ENCODE results near the gene C8G. TPM values are rescaled to one million over a fixed set of nuclear protein-coding genes. Genes with fewer than 3 reads are reported as not detected.

Gene C8G
- total RNA-seq, 1 donor from 2014 or later, result 1.5 TPM

DNA sequence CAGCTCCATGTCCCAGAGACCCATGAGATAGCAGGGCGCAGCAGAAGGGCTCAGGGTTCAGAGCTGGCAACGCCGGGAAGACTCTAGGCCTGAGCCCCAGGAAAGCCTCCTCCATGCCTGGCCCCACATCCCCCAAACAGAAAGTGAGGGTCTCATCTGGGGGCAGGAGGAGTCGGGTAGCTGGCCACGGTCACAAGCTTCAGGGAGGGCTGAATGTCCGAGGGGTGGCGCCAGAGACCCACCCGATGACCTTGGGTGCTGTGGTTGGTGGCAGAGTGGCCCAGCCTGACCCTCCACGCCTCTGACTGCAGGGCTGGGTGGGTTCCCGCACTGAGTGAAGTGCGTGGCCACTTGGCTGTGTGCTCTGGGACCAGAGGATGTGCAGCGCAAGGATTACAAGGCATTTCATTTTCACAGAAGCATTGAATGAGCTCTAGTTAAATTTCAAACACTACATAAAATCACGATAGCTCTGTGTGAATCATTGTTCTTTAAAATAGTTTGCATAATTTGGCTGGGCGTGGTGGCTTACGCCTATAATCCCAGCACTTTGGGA, 3.0 kb downstream of the C8G start:
- peak overlapping the region; percentile 12 for H3K27ac Mint-ChIP-seq
- no peaks in the 10 kb centered on the region for H3K27me3 Mint-ChIP-seq (ENCODE audit: insufficient read depth)
- DNase-seq (ENCODE audit: low spot score), result no peak
- intact Hi-C loops (cut with micrococcal nuclease), result loop anchor here (5.0 kb wide), 1 partner anchor 79 kb away; the partner anchor contains the start of gene ABCA2
- H3K36me3 Mint-ChIP-seq (ENCODE audit: low read depth), result no peaks in the 10 kb centered on the region
- H3K9me3 Mint-ChIP-seq, result no peaks in the 10 kb centered on the region
- peaks cover 5% of the 10 kb centered on the region for H3K4me1 Mint-ChIP-seq (ENCODE audit: low read depth)
- H3K4me3 Mint-ChIP-seq, result peak overlapping the region; percentile 69

DNA sequence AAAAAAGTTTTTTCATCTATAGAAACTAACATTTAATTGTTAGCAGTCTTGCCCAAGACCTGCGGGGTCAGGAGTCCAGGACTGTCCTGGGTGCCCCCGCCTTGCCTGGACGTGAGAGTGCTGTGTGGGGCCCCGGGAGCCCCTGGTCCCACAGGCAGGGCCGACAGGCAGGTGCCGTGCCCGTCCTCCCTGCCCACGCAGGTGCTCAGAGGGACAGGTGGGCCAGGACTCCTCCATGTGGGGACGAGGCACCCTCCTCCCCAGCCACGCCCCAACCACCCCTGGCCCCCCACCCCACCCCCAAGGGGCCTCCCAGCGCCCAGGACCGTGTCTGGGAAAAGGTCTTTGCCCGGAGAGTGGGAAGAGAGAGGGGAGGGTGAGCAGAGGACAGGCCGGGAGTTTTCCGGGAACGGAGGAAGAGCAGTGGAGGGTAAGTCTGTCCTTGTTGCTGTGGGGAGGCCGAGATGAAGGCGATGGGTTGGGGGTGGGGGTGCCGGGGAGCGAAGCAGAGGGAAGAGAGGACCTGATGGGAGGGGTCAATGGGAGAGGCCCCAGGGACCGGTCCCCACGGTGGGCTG, 4.3 kb downstream of the C8G start:
- Mint-ChIP-seq H3K4me1 (ENCODE audit: low read depth) (peaks cover 5% of the 10 kb centered on the region), H3K4me3 (peak overlapping the region; percentile 82), H3K27me3 (ENCODE audit: insufficient read depth) (no peaks in the 10 kb centered on the region), H3K9me3 (no peaks in the 10 kb centered on the region), H3K27ac (peak overlapping the region; percentile 71), H3K36me3 (ENCODE audit: low read depth) (no peaks in the 10 kb centered on the region)
- intact Hi-C loops (cut with micrococcal nuclease), result loop anchor here (1.0 to 5.0 kb wide), 2 partner anchors 29 to 78 kb away; partner anchors contain the start of gene ABCA2
- no peak for DNase-seq (ENCODE audit: low spot score)

DNA sequence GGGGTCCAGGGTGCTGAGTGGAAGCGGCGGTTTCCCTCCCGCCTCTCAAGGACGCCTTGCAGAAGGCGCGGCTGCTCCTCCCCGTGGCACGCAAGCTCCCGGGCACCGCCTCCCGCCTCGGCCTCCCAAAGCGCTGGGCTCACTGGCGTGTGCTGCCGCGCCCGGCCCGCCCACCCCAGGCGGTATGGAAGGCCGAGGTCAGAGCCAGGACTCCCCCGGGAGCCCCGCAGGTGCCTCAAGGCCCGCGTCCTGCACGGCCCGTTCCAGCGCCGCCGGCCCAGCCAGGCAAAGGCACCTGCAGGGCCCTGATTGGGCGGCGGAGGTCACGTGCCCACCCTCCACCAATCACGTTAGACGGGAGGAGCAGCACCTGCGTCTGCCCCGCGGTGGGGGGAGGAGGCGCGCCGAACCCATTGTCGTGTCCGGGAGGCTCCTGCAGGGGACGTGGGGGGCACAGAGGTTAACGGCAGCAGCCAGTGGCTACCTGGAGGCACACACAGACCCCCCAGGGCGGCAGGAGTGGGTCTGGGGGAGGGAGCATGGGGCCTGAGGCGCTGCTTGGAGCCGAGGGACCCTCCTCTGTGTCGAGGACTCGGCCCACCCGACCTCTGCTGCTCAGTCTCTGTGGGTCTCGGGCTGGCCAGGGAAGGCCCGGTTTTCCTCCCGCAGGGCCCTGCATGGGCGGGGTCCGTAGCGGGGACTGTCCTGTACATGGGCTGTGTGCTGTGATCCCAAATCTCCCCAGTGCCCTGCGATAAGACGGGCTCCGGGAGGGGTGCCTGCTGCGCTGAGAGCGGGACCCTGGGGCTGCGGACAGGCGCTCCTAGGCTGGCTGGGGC, 5.0 kb downstream of the C8G start:
- Mint-ChIP-seq H3K27ac (peak overlapping the region; percentile 83), H3K4me3 (peak overlapping the region; percentile 84), H3K4me1 (ENCODE audit: low read depth) (no peaks in the 10 kb centered on the region), H3K36me3 (ENCODE audit: low read depth) (no peaks in the 10 kb centered on the region), H3K27me3 (ENCODE audit: insufficient read depth) (no peaks in the 10 kb centered on the region), H3K9me3 (no peaks in the 10 kb centered on the region)
- intact Hi-C loops (cut with micrococcal nuclease), result loop anchor here (1.0 to 5.0 kb wide), 3 partner anchors 28 to 77 kb away; partner anchors contain the start of genes ABCA2 and PAXX
- DNase-seq (ENCODE audit: low spot score), result peak; percentile 94

DNA sequence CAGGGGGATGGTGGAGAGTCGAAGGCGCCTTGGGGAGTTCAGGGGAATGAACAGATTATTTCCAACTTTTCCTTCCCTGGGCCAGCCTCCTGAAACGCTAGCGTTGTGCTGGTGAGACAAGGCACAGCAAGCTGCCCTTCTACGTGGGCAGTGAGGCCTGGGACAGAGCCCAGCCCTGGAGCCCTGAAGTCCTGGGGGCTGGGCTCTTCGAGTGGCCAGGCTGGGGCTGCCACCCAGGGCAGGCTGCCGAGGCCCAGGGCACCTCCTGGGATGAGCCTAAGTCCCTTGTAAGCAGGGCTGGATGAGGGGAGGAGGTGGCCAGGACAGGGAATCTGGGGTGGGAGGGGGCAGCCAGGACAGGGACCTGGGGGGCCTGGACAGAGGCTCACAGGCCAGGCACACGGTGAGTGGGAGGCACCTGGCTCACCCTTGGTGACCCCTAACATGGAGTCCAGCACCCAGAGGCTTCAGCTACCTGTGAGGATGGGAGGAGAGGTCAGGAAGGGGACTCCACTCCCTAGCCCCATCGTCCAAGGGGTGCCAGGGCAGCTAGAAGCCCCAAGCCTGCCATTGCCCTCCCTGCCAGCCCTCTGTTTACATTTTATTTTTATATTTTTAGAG, 5.7 kb downstream of the C8G start:
- Mint-ChIP-seq H3K27ac (peak overlapping the region; percentile 83), H3K4me3 (peak overlapping the region; percentile 84), H3K36me3 (ENCODE audit: low read depth) (no peaks in the 10 kb centered on the region), H3K27me3 (ENCODE audit: insufficient read depth) (no peaks in the 10 kb centered on the region), H3K9me3 (no peaks in the 10 kb centered on the region), H3K4me1 (ENCODE audit: low read depth) (no peaks in the 10 kb centered on the region)
- DNase-seq (ENCODE audit: low spot score), result no peak
- intact Hi-C loops (cut with micrococcal nuclease), result loop anchor here (1.0 kb wide), 1 partner anchor 42 kb away; the partner anchor contains the start of gene PAXX

DNA sequence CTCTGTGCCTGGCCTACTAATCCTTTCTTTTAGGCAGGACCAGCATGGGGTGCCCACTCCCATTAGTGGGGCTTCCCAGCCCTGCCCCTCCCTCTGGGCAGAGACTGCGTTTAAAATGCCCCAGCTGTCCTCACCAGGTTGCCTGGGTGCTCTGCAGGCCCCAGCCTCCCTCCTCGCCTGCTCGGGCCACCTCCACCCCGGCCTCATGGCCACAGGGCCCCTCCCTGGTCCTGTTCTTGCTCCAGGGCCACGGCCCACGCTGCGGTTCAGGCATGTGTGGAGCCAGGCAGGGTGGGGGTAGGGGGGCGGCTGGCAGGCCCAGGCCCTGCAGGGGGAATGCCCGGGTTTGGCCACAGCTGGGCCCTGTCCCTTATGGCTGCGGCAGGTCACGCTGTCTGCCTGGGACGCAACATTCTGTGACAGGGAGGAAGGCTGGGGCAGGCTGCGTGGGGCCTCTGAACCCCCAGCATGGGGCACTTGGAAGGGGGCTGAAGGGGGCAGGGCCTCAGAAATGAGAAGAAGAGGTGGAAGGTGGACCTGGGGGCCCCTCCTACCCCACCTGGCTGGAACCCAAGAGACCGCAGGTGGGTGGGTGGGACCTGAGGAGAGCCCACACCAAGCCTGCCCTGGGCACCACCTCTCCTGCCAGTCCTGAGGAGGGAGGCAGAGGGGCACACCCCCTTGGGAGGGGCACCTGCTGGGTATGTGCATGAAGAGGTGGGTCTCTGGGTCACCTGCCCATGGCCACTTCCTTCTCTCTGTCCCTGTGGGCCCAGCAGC, 6.7 kb downstream of the C8G start, which contains the start of gene LCN12:
TSS of gene LCN12 (plus strand) at position 733 of the 780 bp plus-strand sequence. CDS start 55 bp downstream, outside the sequence.
- DNase-seq (ENCODE audit: low spot score), result no peak
- Mint-ChIP-seq H3K4me1 (ENCODE audit: low read depth) (no peaks in the 10 kb centered on the region), H3K27ac (no peak within 1 kb of the TSS), H3K4me3 (no peak within 1 kb of the TSS), H3K9me3 (peaks cover 7% of the 10 kb centered on the region), H3K27me3 (ENCODE audit: insufficient read depth) (no peaks in the 10 kb centered on the region), H3K36me3 (ENCODE audit: low read depth) (no peaks in the 10 kb centered on the region)
- intact Hi-C loops (cut with micrococcal nuclease), result no loop called here

DNA sequence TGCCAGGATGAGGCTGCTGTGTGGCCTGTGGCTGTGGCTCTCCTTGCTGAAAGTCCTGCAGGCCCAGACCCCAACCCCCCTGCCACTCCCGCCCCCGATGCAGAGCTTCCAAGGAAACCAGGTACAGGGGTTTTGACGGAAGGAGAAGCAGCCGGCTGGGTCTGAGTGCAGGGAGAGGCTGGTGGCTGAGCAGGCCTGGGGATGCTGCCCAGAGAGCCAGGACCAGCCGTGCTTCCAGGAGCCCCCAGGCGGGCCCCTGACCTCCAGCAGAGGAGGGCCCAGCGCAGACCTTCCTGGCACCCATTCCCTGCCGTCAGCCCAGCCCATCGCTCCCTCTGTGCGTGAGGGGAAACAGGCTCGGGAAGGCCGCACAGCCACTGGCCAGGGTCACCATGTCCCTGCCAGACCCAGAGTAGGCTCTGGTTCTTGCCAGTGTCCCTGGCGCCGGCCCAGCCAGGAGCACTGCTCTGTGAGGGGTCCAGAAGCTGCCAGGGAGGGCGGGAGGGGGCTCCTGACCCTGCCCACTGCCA, 7.3 kb downstream of the C8G start:
- Mint-ChIP-seq H3K27ac (no peak overlapping the region), H3K4me3 (no peak overlapping the region), H3K36me3 (ENCODE audit: low read depth) (no peaks in the 10 kb centered on the region), H3K4me1 (ENCODE audit: low read depth) (no peaks in the 10 kb centered on the region), H3K27me3 (ENCODE audit: insufficient read depth) (no peaks in the 10 kb centered on the region), H3K9me3 (peaks cover 9% of the 10 kb centered on the region)
- intact Hi-C loops (cut with micrococcal nuclease), result no loop called here
- DNase-seq (ENCODE audit: low spot score), result no peak

DNA sequence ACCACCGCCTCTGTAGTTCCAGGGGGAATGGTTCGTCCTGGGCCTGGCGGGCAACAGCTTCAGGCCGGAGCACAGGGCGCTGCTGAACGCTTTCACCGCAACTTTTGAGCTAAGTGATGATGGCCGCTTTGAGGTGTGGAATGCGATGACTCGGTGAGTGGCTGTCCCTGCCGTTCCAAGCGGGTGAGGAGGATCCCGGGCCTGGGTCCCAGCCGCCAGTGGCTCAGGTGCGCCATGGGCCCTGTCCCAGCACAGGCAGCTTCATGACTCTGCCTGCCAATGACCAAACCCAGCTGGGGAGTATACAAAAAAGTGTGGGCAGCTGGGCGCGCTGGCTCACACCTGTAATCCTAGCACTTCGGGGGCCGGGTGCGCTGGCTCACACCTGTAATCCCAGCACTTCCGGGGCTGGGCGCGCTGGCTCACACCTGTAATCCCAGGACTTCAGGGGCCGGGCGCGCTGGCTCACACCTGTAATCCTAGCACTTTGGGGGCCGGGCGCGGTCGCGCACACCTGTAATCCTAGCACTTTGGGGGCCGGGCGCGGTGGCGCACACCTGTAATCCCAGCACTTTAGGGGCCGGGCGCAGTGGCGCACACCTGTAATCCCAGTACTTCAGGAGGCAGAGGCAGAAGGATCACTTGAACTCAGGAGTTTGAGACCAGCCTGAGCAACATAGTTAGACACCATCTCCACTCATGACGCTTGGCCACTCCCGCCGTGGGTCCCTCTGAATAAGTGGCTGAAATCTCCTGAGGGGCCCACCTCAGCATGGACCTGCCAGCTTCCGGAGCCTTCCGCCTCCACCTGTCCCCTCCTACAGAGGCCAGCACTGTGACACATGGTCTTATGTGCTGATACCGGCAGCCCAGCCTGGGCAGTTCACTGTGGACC, 8.1 kb downstream of the C8G start:
- H3K36me3 Mint-ChIP-seq (ENCODE audit: low read depth), result no peaks in the 10 kb centered on the region
- no peak for DNase-seq (ENCODE audit: low spot score)
- H3K9me3 Mint-ChIP-seq, result peaks cover 9% of the 10 kb centered on the region
- no peaks in the 10 kb centered on the region for H3K4me1 Mint-ChIP-seq (ENCODE audit: low read depth)
- H3K27me3 Mint-ChIP-seq (ENCODE audit: insufficient read depth), result no peaks in the 10 kb centered on the region
- no peak overlapping the region for H3K4me3 Mint-ChIP-seq
- intact Hi-C loops (cut with micrococcal nuclease), result no loop called here
- H3K27ac Mint-ChIP-seq, result no peak overlapping the region

DNA sequence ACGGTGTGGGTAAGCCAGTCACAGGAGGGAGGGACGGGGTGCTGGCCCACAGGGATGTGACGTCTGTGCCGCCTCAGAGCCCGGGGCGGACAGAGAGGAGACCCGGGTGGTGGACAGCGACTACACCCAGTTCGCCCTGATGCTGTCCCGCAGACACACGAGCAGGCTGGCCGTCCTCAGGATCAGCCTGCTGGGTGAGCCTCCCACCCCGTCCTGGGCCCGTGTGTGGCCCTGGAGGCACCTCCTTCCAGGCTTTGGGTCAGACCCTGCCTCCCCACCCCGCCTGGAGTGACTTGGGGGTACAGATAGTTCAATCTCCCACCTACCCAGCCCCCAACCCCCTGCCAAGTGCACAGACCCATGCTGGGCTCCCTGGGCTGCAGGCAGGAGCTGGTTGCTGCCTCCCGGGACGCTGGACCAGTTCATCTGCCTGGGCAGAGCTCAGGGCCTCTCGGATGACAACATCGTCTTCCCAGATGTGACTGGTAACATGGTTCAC, 8.8 kb downstream of the C8G start:
- intact Hi-C loops (cut with micrococcal nuclease), result no loop called here
- H3K27me3 Mint-ChIP-seq (ENCODE audit: insufficient read depth), result no peaks in the 10 kb centered on the region
- H3K9me3 Mint-ChIP-seq, result peaks cover 9% of the 10 kb centered on the region
- DNase-seq (ENCODE audit: low spot score), result no peak
- H3K4me3 Mint-ChIP-seq, result no peak overlapping the region
- H3K36me3 Mint-ChIP-seq (ENCODE audit: low read depth), result no peaks in the 10 kb centered on the region
- H3K4me1 Mint-ChIP-seq (ENCODE audit: low read depth), result no peaks in the 10 kb centered on the region
- H3K27ac Mint-ChIP-seq, result no peak overlapping the region

DNA sequence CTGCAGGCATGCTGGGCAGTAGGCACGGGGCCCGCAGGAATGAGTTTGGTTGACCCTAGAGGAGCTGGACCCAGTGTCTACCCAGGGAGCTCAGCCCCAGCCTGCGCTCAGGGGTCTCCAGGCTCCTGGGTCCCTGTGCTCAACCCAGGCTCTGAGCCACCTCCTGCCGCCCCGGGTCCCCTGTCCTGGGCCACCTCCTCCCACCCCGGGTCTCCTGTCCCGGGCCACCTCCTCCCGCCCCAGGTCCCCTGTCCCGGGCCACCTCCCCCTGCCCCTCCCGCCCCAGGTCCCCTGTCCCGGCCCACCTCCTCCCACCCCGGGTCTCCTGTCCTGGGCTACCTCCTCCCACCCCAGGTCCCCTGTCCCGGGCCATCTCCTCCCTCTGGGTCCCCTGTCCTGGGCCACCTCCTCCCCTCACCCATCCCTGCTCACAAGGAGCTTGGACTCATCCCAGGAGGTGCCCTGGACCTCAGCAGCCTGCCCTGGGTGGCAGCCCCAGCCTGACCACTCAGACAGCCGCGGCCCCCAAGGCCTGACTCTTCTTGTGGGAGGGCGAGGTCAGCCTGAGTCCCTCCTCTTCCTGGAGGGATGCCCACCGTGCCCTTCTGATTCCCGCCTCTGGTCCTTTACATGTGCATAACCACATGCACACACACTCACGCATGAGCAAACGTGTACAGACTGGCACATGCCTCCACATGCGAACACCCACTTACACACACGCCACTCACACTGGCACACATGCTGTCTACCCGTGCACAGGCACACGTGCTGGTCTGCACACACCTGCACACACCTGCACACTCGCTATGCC, 9.4 kb downstream of the C8G start:
- intact Hi-C loops (cut with micrococcal nuclease), result no loop called here
- H3K27ac Mint-ChIP-seq, result no peak overlapping the region
- H3K4me3 Mint-ChIP-seq, result no peak overlapping the region
- no peak for DNase-seq (ENCODE audit: low spot score)
- no peaks in the 10 kb centered on the region for H3K36me3 Mint-ChIP-seq (ENCODE audit: low read depth)
- no peaks in the 10 kb centered on the region for H3K27me3 Mint-ChIP-seq (ENCODE audit: insufficient read depth)
- H3K4me1 Mint-ChIP-seq (ENCODE audit: low read depth), result no peaks in the 10 kb centered on the region
- H3K9me3 Mint-ChIP-seq, result peaks cover 9% of the 10 kb centered on the region

DNA sequence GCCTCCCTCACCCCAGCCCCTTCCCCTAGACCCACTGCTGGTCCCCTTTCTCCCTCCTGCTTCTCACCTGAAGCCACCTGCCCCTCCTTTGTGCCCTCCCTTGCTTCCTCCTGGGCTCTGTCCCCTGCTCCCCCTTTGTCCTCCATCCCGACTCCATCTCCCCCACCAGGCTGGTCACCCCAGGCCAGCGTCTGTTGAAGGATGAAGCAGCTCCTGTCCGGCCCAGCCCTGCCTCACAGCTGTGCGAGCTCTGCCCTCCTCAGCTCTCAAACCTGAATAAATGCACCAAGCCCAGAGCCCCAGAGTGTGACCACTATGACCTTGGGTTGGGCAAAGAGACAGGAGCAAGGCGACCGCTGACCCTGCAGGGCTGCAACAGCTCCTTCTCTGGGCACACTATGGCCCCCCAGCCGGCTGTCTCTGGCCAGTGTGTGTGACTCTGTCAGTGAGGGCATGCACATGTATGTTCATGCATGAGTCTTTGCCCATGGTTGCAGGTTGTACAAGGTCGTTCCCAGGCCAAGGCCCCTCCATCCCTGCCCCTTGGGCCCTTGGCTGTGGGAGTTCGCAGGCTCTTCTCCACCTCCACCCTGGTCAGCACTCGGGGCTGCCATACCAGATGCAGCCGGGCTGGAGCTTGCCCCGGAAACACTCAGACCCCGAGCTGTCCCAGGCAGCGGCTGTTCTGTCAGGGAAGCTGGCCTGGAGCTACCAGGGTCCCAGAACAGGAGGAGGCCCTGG, 10.3 kb downstream of the C8G start:
- intact Hi-C loops (cut with micrococcal nuclease), result no loop called here
- no peak overlapping the region for H3K4me3 Mint-ChIP-seq
- peaks cover 9% of the 10 kb centered on the region for H3K9me3 Mint-ChIP-seq
- H3K27me3 Mint-ChIP-seq (ENCODE audit: insufficient read depth), result no peaks in the 10 kb centered on the region
- H3K27ac Mint-ChIP-seq, result no peak overlapping the region
- no peak for DNase-seq (ENCODE audit: low spot score)
- H3K4me1 Mint-ChIP-seq (ENCODE audit: low read depth), result no peaks in the 10 kb centered on the region
- no peaks in the 10 kb centered on the region for H3K36me3 Mint-ChIP-seq (ENCODE audit: low read depth)

Measured in activated T-helper 1 cell treated with anti-CD3 and anti-CD28 coated beads, Interleukin-12 subunit alpha, Interleukin-12 subunit beta, Interleukin-2, Interleukin-4 antibody, amounts not matched to agents 30 ng/mL and 10 ng/mL and 1 ng/mL, durations not matched to agents 14 hours and 24 hours and 36 hours (primary cell).